HepG2 (cell line): ENCODE data around the gene MEPE.

Experiments
- AKNA ChIP-seq: sonication (generic); formaldehyde crosslinking; IDR thresholded peaks from 2 replicates; pipeline ENCODE4 v1.4.0; 2020; ENCODE audit warnings: missing genetic modification reagents, borderline replicate concordance
- DZIP1 ChIP-seq: sonication (generic); formaldehyde crosslinking; IDR thresholded peaks from 2 replicates; pipeline ENCODE4 v1.5.0; 2020; ENCODE audit warnings: mild to moderate bottlenecking, missing genetic modification reagents
- FIP1L1 ChIP-seq: fragments of 200-400 bp; formaldehyde crosslinking; IDR thresholded peaks from 2 replicates; pipeline ENCODE4 v1.6.1; 2018; ENCODE audit warnings: low read depth, mild to moderate bottlenecking, low read length, moderate library complexity, borderline replicate concordance; ENCODE audit not compliant: insufficient read depth
- NFATC3 ChIP-seq: sonication (generic); formaldehyde crosslinking; IDR thresholded peaks from 2 replicates; pipeline ENCODE4 v1.5.1; 2020; ENCODE audit warnings: mild to moderate bottlenecking, missing genetic modification reagents
- NR3C1 ChIP-seq: sonication (generic); formaldehyde crosslinking; IDR thresholded peaks from 2 replicates; pipeline ENCODE4 v1.4.0; 2020; ENCODE audit warnings: missing genetic modification reagents
- SIN3A ChIP-seq: IDR thresholded peaks from 2 replicates; pipeline ENCODE4 v1.6.1; 2011; ENCODE audit warnings: low read depth, mild to moderate bottlenecking, control low read depth, low read length, borderline replicate concordance
- SMC3 ChIP-seq: IDR thresholded peaks from 2 replicates; pipeline ENCODE4 v1.6.1; 2011; ENCODE audit warnings: low read length, improper control_type of control experiment
- SOX13 ChIP-seq, 3 experiments: fragments of 450-650 bp in 1 of 3; sonication (generic) in 1 of 3; formaldehyde crosslinking in 1 of 3; IDR thresholded peaks in 2 of 3; conservative IDR thresholded peaks in 1 of 3; 2 replicates each; pipeline versions ENCODE4 v1.5.0 to v1.6.1; 2016 to 2020; ENCODE audit warnings: antibody characterized with exemption in 1 of 3, mild to moderate bottlenecking in 1 of 3, missing compliant biosample characterization in 1 of 3, missing genetic modification reagents in 1 of 3, moderate library complexity in 1 of 3
- SP1 ChIP-seq, 2 experiments: fragments of 450-650 bp in 1 of 2; sonication (generic) in 1 of 2; formaldehyde crosslinking in 1 of 2; IDR thresholded peaks; 2 replicates each; pipeline versions ENCODE4 v1.4.0 to v1.6.1; 2016 to 2020; ENCODE audit warnings: missing genetic modification reagents in 1 of 2
- TAF1 ChIP-seq: sonication (generic); formaldehyde crosslinking; IDR thresholded peaks from 2 replicates; pipeline ENCODE4 v1.4.0; 2020; ENCODE audit warnings: missing genetic modification reagents
- TEAD2 ChIP-seq: sonication (generic); formaldehyde crosslinking; IDR thresholded peaks from 2 replicates; pipeline ENCODE4 v1.9.0; 2021; ENCODE audit warnings: missing genetic modification reagents
- TF ChIP-seq, protein P1 (sequence below): sonication (generic); formaldehyde crosslinking; IDR thresholded peaks from 2 replicates; pipeline ENCODE4 v1.5.0; 2020; ENCODE audit warnings: mild to moderate bottlenecking, missing genetic modification reagents, moderate library complexity

DNA sequence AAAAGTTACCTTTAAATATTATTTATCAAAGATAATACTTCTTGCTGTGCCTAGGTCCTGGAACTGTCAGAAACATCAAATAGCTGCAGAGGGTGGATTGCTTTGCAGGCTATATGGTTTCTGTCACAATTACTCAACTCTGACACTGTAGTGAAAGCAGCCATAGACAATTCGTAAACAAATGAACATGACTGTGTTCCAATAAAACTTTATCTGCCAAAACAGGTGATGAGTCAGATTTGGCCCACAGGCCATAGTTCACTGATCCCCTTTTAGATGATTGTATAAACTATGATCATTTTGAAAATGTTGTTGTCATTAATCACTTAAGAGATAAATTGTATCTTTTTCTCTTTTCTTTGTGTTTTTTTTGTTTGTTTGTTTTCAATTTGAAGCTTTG, 8.4 kb upstream of the MEPE start:
- TF ChIP-seq, protein P1, sequence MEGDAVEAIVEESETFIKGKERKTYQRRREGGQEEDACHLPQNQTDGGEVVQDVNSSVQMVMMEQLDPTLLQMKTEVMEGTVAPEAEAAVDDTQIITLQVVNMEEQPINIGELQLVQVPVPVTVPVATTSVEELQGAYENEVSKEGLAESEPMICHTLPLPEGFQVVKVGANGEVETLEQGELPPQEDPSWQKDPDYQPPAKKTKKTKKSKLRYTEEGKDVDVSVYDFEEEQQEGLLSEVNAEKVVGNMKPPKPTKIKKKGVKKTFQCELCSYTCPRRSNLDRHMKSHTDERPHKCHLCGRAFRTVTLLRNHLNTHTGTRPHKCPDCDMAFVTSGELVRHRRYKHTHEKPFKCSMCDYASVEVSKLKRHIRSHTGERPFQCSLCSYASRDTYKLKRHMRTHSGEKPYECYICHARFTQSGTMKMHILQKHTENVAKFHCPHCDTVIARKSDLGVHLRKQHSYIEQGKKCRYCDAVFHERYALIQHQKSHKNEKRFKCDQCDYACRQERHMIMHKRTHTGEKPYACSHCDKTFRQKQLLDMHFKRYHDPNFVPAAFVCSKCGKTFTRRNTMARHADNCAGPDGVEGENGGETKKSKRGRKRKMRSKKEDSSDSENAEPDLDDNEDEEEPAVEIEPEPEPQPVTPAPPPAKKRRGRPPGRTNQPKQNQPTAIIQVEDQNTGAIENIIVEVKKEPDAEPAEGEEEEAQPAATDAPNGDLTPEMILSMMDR, result no peak
- no peak for TF ChIP-seq SIN3A
- no peak for TF ChIP-seq NFATC3 (CRISPR knock-in tag)
- no peak for TF ChIP-seq FIP1L1
- no peak for TF ChIP-seq SMC3
- TF ChIP-seq SOX13 (IDR thresholded peaks at IDR 0.05), result no peak
- no peak for TF ChIP-seq SOX13 (CRISPR knock-in tag; conservative IDR thresholded peaks at IDR 0.05 in 1 of 2, IDR thresholded peaks at IDR 0.05 in 1 of 2)
- TF ChIP-seq DZIP1, result no peak
- TF ChIP-seq AKNA (CRISPR knock-in tag), result no peak
- TF ChIP-seq NR3C1 (CRISPR knock-in tag), result no peak
- no peak for TF ChIP-seq SP1 (IDR thresholded peaks at IDR 0.05)
- no peak for TF ChIP-seq SP1 (CRISPR knock-in tag; IDR thresholded peaks at IDR 0.05)
- no peak for TF ChIP-seq TEAD2
- TF ChIP-seq TAF1 (CRISPR knock-in tag), result no peak
